Duodenal mucosa (tissue), 2 donors: ENCODE measurements around the gene THSD7A.

Source experiments
- H3K27ac ChIP-seq: one replicate; pipeline ENCODE4 v1.7.0; 2013; ENCODE audit warnings: low read depth, low read length
- H3K27me3 ChIP-seq, 2 donors: one replicate each; pipeline ENCODE4 v1.7.0; 2013; ENCODE audit warnings: low read length in 2 of 2, control low read depth in 1 of 2; ENCODE audit not compliant: insufficient read depth in 2 of 2, control insufficient read depth in 1 of 2
- H3K36me3 ChIP-seq, 2 donors: one replicate each; pipeline ENCODE4 v1.7.0; 2013; ENCODE audit warnings: low read length in 2 of 2, control low read depth in 1 of 2; ENCODE audit not compliant: insufficient read depth in 2 of 2, control insufficient read depth in 1 of 2
- H3K4me1 ChIP-seq, 2 donors: one replicate each; pipeline ENCODE4 v1.7.0; 2013; ENCODE audit warnings: low read length in 2 of 2, control low read depth in 1 of 2; ENCODE audit not compliant: insufficient read depth in 2 of 2, control insufficient read depth in 1 of 2
- H3K4me3 ChIP-seq, 2 donors: one replicate each; pipeline ENCODE4 v1.7.0; 2013; ENCODE audit warnings: low read length in 2 of 2, low read depth in 1 of 2
- H3K9ac ChIP-seq, 2 donors: one replicate each; pipeline ENCODE4 v1.7.0; 2013; ENCODE audit warnings: low read length in 2 of 2, low read depth in 1 of 2
- H3K9me3 ChIP-seq, 2 donors: one replicate each; pipeline ENCODE4 v1.7.0; 2013; ENCODE audit warnings: low read length in 2 of 2, control low read depth in 1 of 2; ENCODE audit not compliant: control insufficient read depth in 1 of 2

THSD7A gene

DNA sequence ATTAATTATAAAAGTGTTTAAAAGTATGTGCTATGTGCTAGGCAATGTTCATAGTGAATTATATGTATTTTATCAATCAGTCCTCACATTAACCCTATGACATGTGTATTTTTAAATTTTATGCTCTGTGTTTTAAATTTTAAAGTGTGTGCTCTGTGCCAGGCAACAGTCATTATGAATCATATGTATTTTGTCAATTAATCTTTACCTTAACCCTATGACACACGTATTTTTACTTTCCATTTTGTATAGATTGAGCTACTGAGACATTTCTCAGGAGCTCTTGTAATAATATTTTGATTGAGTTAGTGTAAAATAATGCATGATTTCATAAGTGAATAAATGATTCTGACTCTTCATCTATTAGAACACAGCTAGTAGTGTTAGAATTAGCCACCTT lies 117.8 kb downstream of the THSD7A start:
- no peak overlapping the region for H3K4me3 ChIP-seq
- H3K27me3 ChIP-seq, result no peaks in the 10 kb centered on the region
- H3K9me3 ChIP-seq, result no peaks in the 10 kb centered on the region
- H3K9ac ChIP-seq, result no peak overlapping the region
- H3K4me1 ChIP-seq, result no peaks in the 10 kb centered on the region
- H3K27ac ChIP-seq, result no peak overlapping the region
- no peaks in the 10 kb centered on the region for H3K36me3 ChIP-seq

DNA sequence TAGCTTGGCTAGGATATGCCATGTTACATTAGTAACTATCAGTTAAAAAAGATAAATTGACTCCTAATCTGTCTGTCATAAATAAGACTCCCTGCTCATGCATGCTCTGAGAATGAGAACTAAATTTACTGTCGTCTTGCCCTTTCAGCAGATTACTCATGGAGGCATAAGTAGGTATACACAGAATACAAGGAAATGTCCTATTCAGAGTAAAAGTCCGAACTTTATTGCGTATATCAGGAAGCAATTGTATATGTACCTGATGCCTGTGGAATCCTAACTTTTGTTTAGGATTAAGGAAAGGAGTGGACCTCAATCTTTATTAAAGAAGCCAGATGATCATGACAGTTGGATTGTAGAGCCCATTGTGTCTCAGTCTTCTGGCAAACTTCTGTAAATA lies 118.6 kb downstream of the THSD7A start:
- H3K27ac ChIP-seq, result no peak overlapping the region

DNA sequence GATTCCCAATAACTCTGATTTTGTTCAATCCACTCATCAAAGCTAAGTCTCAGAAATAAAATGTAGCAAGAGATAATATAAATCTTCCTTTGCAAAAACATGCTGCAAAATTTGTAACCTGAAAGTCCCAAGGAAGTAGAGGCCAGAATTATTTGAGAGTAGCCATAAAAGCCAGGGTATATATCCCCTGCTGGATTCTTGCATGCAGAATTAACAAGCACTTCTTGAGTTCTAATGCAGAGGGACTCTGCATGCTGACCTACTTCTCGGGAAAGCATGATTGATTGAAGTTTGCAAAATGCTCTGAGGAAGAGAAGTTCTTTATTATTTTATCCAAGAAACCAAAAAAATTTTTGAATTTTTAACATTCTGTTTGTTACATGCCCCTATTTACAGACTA lies 121.6 kb downstream of the THSD7A start:
- Histone ChIP-seq H3K4me3 (no peak overlapping the region), H3K9ac (no peak overlapping the region), H3K9me3 (no peaks in the 10 kb centered on the region), H3K36me3 (no peaks in the 10 kb centered on the region), H3K27me3 (no peaks in the 10 kb centered on the region), H3K4me1 (peaks cover 9 to 13% of the 10 kb centered on the region in 2 donors), H3K27ac (no peak overlapping the region)

More for the DNA sequence above, 118.6 kb downstream of the THSD7A start:
- Histone ChIP-seq H3K9me3 (no peaks in the 10 kb centered on the region), H3K4me3 (no peak overlapping the region), H3K36me3 (no peaks in the 10 kb centered on the region), H3K27me3 (no peaks in the 10 kb centered on the region), H3K9ac (no peak overlapping the region), H3K4me1 (no peaks in the 10 kb centered on the region)

DNA sequence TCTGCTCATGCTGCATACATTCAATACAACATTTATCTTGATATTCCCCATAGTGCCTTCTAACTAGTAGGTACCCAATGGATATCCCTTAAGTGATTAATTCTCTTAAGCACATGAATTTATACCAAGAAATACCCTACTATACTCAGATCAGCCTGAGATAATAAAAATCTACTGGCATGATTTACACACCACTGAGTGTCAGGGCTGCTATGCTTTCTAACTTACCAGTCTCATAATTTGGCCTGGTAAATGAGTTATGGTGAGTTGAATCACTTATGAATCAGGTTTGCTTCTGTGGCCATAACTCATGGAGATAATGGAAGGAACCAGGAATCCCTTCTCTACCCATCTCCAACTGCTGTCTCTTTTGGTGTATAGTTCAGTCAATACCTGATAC lies 122.8 kb downstream of the THSD7A start:
- Histone ChIP-seq H3K36me3 (no peaks in the 10 kb centered on the region), H3K27me3 (no peaks in the 10 kb centered on the region), H3K9ac (no peak overlapping the region), H3K4me3 (no peak overlapping the region), H3K27ac (no peak overlapping the region), H3K9me3 (no peaks in the 10 kb centered on the region), H3K4me1 (peaks cover 9 to 13% of the 10 kb centered on the region in 2 donors)

DNA sequence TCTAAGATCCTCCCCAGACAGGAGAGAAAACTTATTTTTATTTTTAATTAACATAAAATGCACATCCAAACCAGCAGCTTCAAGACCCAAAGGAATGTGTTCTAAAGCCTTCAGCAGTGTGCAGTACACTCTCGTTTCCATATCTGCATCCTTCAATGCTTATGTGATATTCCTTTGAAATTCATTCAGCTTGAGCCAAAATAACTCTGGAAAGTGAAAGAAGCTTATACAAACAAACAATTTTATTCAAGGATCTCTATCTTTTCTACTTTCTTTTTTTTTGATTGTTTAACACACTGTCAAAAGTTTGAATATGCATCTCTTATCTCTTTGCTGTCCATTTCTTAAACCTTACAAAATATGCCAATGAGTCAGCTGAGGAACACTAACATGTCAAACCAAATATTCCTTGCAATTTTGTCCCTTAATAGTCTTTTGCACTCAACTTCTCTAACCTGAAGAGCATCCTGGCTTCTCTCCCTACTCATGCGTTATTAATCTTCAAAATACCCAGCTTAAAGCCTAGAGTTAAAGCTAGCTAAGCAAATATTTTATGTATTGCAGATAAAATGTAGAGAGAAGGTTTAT lies 124.3 kb downstream of the THSD7A start:
- H3K4me1 ChIP-seq, result peaks cover 9 to 13% of the 10 kb centered on the region in 2 donors
- H3K27ac ChIP-seq, result no peak overlapping the region
- no peak overlapping the region for H3K4me3 ChIP-seq
- no peaks in the 10 kb centered on the region for H3K36me3 ChIP-seq
- no peaks in the 10 kb centered on the region for H3K9me3 ChIP-seq
- H3K9ac ChIP-seq, result no peak overlapping the region
- no peaks in the 10 kb centered on the region for H3K27me3 ChIP-seq

DNA sequence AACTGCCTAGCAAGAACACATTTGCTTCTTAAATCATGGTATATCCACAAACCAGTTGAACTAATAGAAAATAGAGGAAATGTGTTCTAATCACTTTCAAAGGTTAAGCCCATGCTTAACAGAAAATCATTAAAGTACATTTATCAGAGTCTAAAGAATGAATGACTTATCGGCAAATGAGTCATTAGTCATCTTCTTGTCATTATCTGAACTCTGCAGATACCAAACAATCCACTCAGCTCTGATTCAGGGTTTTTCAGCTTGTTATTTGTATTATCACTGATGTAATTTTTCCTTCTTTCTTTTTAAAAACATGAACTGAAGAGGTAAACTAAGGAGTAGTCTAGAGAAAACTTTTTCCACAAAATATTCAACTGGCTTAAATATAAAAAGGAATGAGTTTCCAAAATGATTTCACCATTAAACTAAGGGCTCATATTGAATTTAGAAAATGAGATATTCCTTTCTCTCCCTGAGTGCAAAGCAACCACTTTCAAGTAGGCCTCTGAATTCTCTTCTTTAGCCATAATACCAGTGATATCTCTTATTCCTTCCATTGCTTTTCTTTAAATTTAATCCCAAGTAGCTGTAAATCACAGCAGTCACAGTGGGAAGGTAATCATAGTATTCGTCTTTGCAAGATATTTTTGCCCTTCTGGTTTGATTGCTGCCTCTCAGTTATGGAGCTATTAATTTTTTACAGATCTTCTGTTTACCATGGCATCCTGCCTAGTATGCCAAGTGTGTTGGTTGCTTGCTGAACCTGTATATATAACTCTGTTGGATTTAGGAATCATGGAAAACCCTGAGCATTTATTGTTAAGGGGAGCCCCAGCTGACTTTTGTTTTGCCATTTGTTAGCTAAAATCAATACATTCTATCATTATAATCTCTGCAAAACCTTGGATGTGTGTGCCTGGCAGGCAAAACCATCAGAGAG lies 125.1 kb downstream of the THSD7A start:
- H3K27me3 ChIP-seq, result no peaks in the 10 kb centered on the region

GRCh38 chr7:11703829-11704228 lies 128.2 kb downstream of the THSD7A start:
- H3K36me3 ChIP-seq, result no peaks in the 10 kb centered on the region
- no peak overlapping the region for H3K27ac ChIP-seq
- H3K4me3 ChIP-seq, result no peak overlapping the region
- H3K27me3 ChIP-seq, result no peaks in the 10 kb centered on the region
- peaks cover 9 to 13% of the 10 kb centered on the region in 2 donors for H3K4me1 ChIP-seq
- H3K9me3 ChIP-seq, result no peaks in the 10 kb centered on the region
- no peak overlapping the region for H3K9ac ChIP-seq

More for the DNA sequence above, 125.1 kb downstream of the THSD7A start:
- no peaks in the 10 kb centered on the region for H3K9me3 ChIP-seq
- no peak overlapping the region for H3K4me3 ChIP-seq
- H3K4me1 ChIP-seq, result peaks cover 9 to 13% of the 10 kb centered on the region in 2 donors
- no peaks in the 10 kb centered on the region for H3K36me3 ChIP-seq
- H3K9ac ChIP-seq, result no peak overlapping the region
- H3K27ac ChIP-seq, result no peak overlapping the region

DNA sequence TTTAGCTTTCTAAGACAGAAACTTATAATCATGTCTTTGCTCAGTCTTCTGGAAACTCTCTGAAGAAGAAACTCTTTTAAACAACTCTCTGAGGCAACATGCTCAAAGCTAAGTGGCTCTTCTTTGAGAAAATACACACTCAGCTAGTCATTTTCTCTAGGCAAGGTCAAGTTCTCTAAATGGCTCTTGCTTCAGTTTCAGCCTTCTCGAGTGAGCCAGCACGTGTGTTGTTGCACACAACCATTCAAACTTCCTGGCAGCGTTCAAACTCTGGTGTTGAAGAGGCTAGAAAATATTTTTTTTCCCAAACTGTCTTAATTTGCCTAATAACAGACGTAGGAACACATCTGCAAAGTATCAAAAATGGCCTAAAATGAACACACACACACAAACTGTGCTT lies 129.1 kb downstream of the THSD7A start:
- Histone ChIP-seq H3K27ac (no peak overlapping the region), H3K4me3 (no peak overlapping the region), H3K27me3 (no peaks in the 10 kb centered on the region), H3K36me3 (no peaks in the 10 kb centered on the region), H3K9me3 (no peaks in the 10 kb centered on the region), H3K9ac (no peak overlapping the region), H3K4me1 (peaks cover 9 to 13% of the 10 kb centered on the region in 2 donors)

- Histone ChIP-seq H3K27ac (no peak overlapping the region), H3K36me3 (no peaks in the 10 kb centered on the region), H3K9ac (no peak overlapping the region), H3K4me1 (peaks cover 3 to 8% of the 10 kb centered on the region in 2 donors), H3K9me3 (no peaks in the 10 kb centered on the region), H3K4me3 (no peak overlapping the region), H3K27me3 (no peaks in the 10 kb centered on the region)
Measured at GRCh38 chr7:11701829-11702560, 130.0 kb downstream of the THSD7A start.

- no peaks in the 10 kb centered on the region for H3K27me3 ChIP-seq
- H3K4me1 ChIP-seq, result no peaks in the 10 kb centered on the region
- H3K27ac ChIP-seq, result no peak overlapping the region
- H3K9me3 ChIP-seq, result no peaks in the 10 kb centered on the region
- no peak overlapping the region for H3K4me3 ChIP-seq
- no peak overlapping the region for H3K9ac ChIP-seq
- no peaks in the 10 kb centered on the region for H3K36me3 ChIP-seq
Measured at GRCh38 chr7:11699666-11700065, 132.3 kb downstream of the THSD7A start.
